WTC11 (cell line): ENCODE results near the gene ST6GALNAC2.

Source experiments
- CTCF ChIP-seq: fragments of 200-600 bp; IDR thresholded peaks from 2 replicates; pipeline ENCODE4 v1.8.0; 2022; ENCODE audit warnings: antibody characterized with exemption
- E2F5 ChIP-seq: sonication (generic); formaldehyde crosslinking; IDR thresholded peaks from 2 replicates; pipeline ENCODE4 v1.8.1; 2022; ENCODE audit warnings: mild to moderate bottlenecking, moderate library complexity, missing genetic modification reagents
- ELF4 ChIP-seq: sonication (generic); formaldehyde crosslinking; IDR thresholded peaks from 2 replicates; pipeline ENCODE4 v1.8.1; 2022; ENCODE audit warnings: low read depth, mild to moderate bottlenecking, moderate library complexity, missing genetic modification reagents
- JAZF1 ChIP-seq: fragments of 250-450 bp; sonication (Bioruptor Pico); IDR thresholded peaks from 2 replicates; pipeline ENCODE4 v1.9.0; 2021; ENCODE audit warnings: moderate library complexity, mild to moderate bottlenecking, inconsistent platforms
- MXD4 ChIP-seq: fragments of 250-450 bp; sonication (Bioruptor Pico); IDR thresholded peaks from 2 replicates; pipeline ENCODE4 v1.8.0; 2021; ENCODE audit warnings: mild to moderate bottlenecking, moderate library complexity, borderline replicate concordance
- MYBL2 ChIP-seq: sonication (generic); formaldehyde crosslinking; IDR thresholded peaks from 2 replicates; pipeline ENCODE4 v1.8.1; 2023; ENCODE audit warnings: mild to moderate bottlenecking, moderate library complexity, missing genetic modification reagents
- SP1 ChIP-seq: sonication (generic); formaldehyde crosslinking; conservative IDR thresholded peaks from 2 replicates; pipeline ENCODE4 v1.8.1; 2022; ENCODE audit warnings: missing genetic modification reagents
- TP53 ChIP-seq: sonication (generic); formaldehyde crosslinking; IDR thresholded peaks from 2 replicates; pipeline ENCODE4 v1.8.1; 2023; ENCODE audit warnings: mild to moderate bottlenecking, missing genetic modification reagents
- TF ChIP-seq, protein P1 (sequence below): sonication (generic); formaldehyde crosslinking; IDR thresholded peaks from 2 replicates; pipeline ENCODE4 v1.8.0; 2023; ENCODE audit warnings: mild to moderate bottlenecking, missing genetic modification reagents
- TF ChIP-seq, protein P2 (sequence below): sonication (generic); formaldehyde crosslinking; IDR thresholded peaks from 2 replicates; pipeline ENCODE4 v1.8.1; 2023; ENCODE audit warnings: mild to moderate bottlenecking, moderate library complexity, missing genetic modification reagents
- TF ChIP-seq, protein P3 (sequence below): sonication (generic); formaldehyde crosslinking; IDR thresholded peaks from 2 replicates; pipeline ENCODE4 v1.8.0; 2022; ENCODE audit warnings: mild to moderate bottlenecking, missing genetic modification reagents

DNA sequence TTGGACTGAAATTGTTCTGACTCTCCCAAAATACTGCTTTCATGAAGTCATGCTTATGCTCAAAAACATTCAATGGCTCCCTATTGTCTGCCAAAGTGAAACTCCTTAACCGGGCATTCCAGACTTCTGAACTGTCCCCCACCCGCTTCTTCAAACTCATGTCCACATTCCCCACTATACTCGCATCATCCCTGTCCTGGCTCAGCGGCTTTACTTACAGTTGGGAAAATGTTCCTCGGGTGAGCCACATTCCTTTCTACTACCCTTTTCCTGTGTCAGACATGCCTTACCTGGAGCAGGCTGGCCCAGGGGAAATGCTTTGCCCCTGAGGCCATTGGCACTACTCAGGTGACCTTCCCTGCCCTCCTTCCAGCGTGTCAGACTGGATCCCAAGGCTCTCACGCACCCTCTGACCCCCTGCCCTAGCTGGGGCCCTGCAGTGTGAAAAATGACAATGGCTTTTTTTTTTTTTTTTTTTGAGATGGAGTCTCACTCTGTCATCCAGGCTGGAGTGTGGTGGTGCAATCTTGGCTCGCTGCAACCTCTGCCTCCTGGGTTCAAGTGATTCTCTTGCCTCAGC lies 53.5 kb downstream of the ST6GALNAC2 start:
- TF ChIP-seq CTCF: no peak
- TF ChIP-seq, protein P1, sequence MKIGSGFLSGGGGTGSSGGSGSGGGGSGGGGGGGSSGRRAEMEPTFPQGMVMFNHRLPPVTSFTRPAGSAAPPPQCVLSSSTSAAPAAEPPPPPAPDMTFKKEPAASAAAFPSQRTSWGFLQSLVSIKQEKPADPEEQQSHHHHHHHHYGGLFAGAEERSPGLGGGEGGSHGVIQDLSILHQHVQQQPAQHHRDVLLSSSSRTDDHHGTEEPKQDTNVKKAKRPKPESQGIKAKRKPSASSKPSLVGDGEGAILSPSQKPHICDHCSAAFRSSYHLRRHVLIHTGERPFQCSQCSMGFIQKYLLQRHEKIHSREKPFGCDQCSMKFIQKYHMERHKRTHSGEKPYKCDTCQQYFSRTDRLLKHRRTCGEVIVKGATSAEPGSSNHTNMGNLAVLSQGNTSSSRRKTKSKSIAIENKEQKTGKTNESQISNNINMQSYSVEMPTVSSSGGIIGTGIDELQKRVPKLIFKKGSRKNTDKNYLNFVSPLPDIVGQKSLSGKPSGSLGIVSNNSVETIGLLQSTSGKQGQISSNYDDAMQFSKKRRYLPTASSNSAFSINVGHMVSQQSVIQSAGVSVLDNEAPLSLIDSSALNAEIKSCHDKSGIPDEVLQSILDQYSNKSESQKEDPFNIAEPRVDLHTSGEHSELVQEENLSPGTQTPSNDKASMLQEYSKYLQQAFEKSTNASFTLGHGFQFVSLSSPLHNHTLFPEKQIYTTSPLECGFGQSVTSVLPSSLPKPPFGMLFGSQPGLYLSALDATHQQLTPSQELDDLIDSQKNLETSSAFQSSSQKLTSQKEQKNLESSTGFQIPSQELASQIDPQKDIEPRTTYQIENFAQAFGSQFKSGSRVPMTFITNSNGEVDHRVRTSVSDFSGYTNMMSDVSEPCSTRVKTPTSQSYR (CRISPR knock-in tag): no peak
- TF ChIP-seq ELF4: no peak
- TF ChIP-seq, protein P2, sequence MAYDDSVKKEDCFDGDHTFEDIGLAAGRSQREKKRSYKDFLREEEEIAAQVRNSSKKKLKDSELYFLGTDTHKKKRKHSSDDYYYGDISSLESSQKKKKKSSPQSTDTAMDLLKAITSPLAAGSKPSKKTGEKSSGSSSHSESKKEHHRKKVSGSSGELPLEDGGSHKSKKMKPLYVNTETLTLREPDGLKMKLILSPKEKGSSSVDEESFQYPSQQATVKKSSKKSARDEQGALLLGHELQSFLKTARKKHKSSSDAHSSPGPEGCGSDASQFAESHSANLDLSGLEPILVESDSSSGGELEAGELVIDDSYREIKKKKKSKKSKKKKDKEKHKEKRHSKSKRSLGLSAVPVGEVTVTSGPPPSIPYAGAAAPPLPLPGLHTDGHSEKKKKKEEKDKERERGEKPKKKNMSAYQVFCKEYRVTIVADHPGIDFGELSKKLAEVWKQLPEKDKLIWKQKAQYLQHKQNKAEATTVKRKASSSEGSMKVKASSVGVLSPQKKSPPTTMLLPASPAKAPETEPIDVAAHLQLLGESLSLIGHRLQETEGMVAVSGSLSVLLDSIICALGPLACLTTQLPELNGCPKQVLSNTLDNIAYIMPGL (CRISPR knock-in tag): no peak
- TF ChIP-seq, protein P3, sequence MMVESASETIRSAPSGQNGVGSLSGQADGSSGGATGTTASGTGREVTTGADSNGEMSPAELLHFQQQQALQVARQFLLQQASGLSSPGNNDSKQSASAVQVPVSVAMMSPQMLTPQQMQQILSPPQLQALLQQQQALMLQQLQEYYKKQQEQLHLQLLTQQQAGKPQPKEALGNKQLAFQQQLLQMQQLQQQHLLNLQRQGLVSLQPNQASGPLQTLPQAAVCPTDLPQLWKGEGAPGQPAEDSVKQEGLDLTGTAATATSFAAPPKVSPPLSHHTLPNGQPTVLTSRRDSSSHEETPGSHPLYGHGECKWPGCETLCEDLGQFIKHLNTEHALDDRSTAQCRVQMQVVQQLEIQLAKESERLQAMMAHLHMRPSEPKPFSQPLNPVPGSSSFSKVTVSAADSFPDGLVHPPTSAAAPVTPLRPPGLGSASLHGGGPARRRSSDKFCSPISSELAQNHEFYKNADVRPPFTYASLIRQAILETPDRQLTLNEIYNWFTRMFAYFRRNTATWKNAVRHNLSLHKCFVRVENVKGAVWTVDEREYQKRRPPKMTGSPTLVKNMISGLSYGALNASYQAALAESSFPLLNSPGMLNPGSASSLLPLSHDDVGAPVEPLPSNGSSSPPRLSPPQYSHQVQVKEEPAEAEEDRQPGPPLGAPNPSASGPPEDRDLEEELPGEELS (CRISPR knock-in tag): no peak
- no peak for TF ChIP-seq MYBL2 (CRISPR knock-in tag)
- TF ChIP-seq JAZF1: no peak
- no peak for TF ChIP-seq SP1 (CRISPR knock-in tag)
- no peak for TF ChIP-seq MXD4
- no peak for TF ChIP-seq E2F5 (CRISPR knock-in tag)
- TF ChIP-seq TP53 (CRISPR knock-in tag): no peak
